Endothelial cell of umbilical vein (primary cell): ENCODE data around the gene GMCL2. TPM values are rescaled to one million over a fixed set of nuclear protein-coding genes. Genes with fewer than 3 reads are reported as not detected.
"Not testable (repeated sequence)": the region's sequence is repeated elsewhere in the genome, so short reads cannot be mapped to it uniquely, and the experiment has no call there.

ENCODE experiments used
- BruUV-seq: library from RNA; stranded (reverse); fragments of 400-500 nt; replicated peaks from 2 replicates; lab custom pipeline; 2021; lab: Mats Ljungman, UMichigan
- CTCF ChIA-PET: fragments of 300-600, 350-600 bp; sonication (Branson Sonifier 250); formaldehyde crosslinking; loops from one replicate; lab custom pipeline; 2021; ENCODE audit warnings: antibody characterized with exemption, inconsistent platforms; lab: Charles Lee
- POLR2A ChIA-PET: fragments of 300-600, 350-600 bp; sonication (Branson Sonifier 250); formaldehyde crosslinking; loops from one replicate; lab custom pipeline; 2021; ENCODE audit warnings: antibody characterized with exemption, inconsistent platforms; lab: Charles Lee
- DNase-seq: peaks from one replicate; pipeline ENCODE4 v3.0.0-alpha.2; 2011; ENCODE audit warnings: low read depth, low spot score
- FAIRE-seq: peaks from 2 replicates; lab custom pipeline; 2011; peaks lifted over from hg19 to GRCh38; lab: Jason Lieb, UNC
- H2AFZ ChIP-seq: 2 replicates; pipeline ENCODE4 v1.6.0; 2012; ENCODE audit warnings: low read depth, low read length, control low read depth, inconsistent platforms
- H3K27ac ChIP-seq: 2 replicates; pipeline ENCODE4 v1.5.1; 2011; ENCODE audit warnings: low read depth, mild to moderate bottlenecking, control low read depth, low read length, moderate library complexity; ENCODE audit not compliant: insufficient read depth
- H3K27me3 ChIP-seq, 2 experiments: 2 replicates each; pipeline versions ENCODE4 v1.6.0 to v1.6.1; 2011; ENCODE audit warnings: low read length in 2 of 2, mixed read lengths in 1 of 2; ENCODE audit not compliant: control insufficient read depth in 2 of 2, insufficient read depth in 2 of 2
- H3K36me3 ChIP-seq, 2 experiments: 2 replicates in 1 of 2; 3 replicates in 1 of 2; pipeline ENCODE4 v1.5.1; 2011; ENCODE audit warnings: low read length in 2 of 2, mild to moderate bottlenecking in 1 of 2, moderate library complexity in 1 of 2; ENCODE audit not compliant: control insufficient read depth in 2 of 2, insufficient read depth in 2 of 2; ENCODE audit errors: extremely low read depth in 1 of 2
- H3K4me1 ChIP-seq: 3 replicates; pipeline ENCODE4 v1.5.1; 2011; ENCODE audit warnings: mild to moderate bottlenecking, low read length; ENCODE audit not compliant: control insufficient read depth, insufficient read depth; ENCODE audit errors: extremely low read depth
- H3K4me2 ChIP-seq: 2 replicates; pipeline ENCODE4 v1.6.1; 2011; ENCODE audit warnings: low read length, control low read depth, mixed read lengths; ENCODE audit not compliant: insufficient read depth
- H3K4me3 ChIP-seq, 3 experiments: fragments of 200-600 bp in 1 of 3; sonication (generic), shearing (Covaris generic) in 1 of 3; replicated peaks in 1 of 3; 2 replicates each; pipeline ENCODE4 v1.5.1; 2011 to 2016; ENCODE audit warnings: control low read depth in 3 of 3, low read length in 3 of 3, mild to moderate bottlenecking in 2 of 3, inconsistent platforms in 1 of 3, low read depth in 1 of 3, moderate library complexity in 1 of 3; ENCODE audit not compliant: insufficient read depth in 1 of 3
- H3K79me2 ChIP-seq: 2 replicates; pipeline ENCODE4 v1.6.0; 2012; ENCODE audit warnings: low read length, inconsistent platforms; ENCODE audit not compliant: control insufficient read depth, insufficient read depth
- H3K9ac ChIP-seq: replicated peaks from 2 replicates; pipeline ENCODE3; 2011; ENCODE audit warnings: low read length, control low read depth; ENCODE audit not compliant: insufficient read depth; ENCODE audit errors: extremely low read depth
- H3K9me1 ChIP-seq: replicated peaks from 3 replicates; pipeline ENCODE4 v1.6.0; 2011; ENCODE audit warnings: mild to moderate bottlenecking, low read length; ENCODE audit not compliant: control insufficient read depth, insufficient read depth; ENCODE audit errors: extremely low read depth
- H3K9me3 ChIP-seq: replicated peaks from 2 replicates; pipeline ENCODE4 v1.5.1; 2012; ENCODE audit warnings: low read length, inconsistent platforms; ENCODE audit not compliant: control insufficient read depth, insufficient read depth
- H4K20me1 ChIP-seq: replicated peaks from 2 replicates; pipeline ENCODE3; 2011; ENCODE audit warnings: mild to moderate bottlenecking, low read length; ENCODE audit not compliant: control insufficient read depth, insufficient read depth; ENCODE audit errors: extremely low read depth
- GATA2 ChIP-seq: IDR thresholded peaks from 2 replicates; pipeline ENCODE4 v1.7.0; 2011; ENCODE audit warnings: low read depth, mild to moderate bottlenecking, moderate library complexity, mixed read lengths, low read length; ENCODE audit not compliant: insufficient read length, insufficient read depth
- dilution Hi-C: fragments of 300-500 bp; cut with MboI; formaldehyde crosslinking; loops from one replicate; pipeline ENCODE4 v1.15.0; 2019; ENCODE audit warnings: low sequenced_read_pairs; ENCODE audit not compliant: extremely low pct_ligation_motif_present
- intact Hi-C: fragments of 100-400 bp; cut with micrococcal nuclease; formaldehyde crosslinking; loops from one replicate; pipeline ENCODE4 v1.10.0; 2022
- polyA plus RNA-seq, 4 experiments: library from polyadenylated mRNA; depleted of rRNA in 3 of 4; stranded (reverse) in 3 of 4; unstranded in 1 of 4; fragments of >200 nt; gene quantifications; 2 replicates each; pipeline versions ENCODE4 v1.2.1 to v1.2.3, GENCODE V29; 2011 to 2012; ENCODE audit warnings: missing spikeins in 1 of 4
- total RNA-seq: library from RNA; stranded (reverse); gene quantifications from 2 replicates; pipeline ENCODE4 v1.2.3, GENCODE V29; 2021

Gene GMCL2
- total and polyA plus RNA-seq, 2 donors (not counting 3 experiments of a cell fraction or from before 2014, with no cell fraction given), result not detected

- Histone ChIP-seq H3K79me2 (peaks cover under 1% of the 10 kb centered on the region), H3K4me3 (no peak overlapping the region), H3K9me1 (no peaks in the 10 kb centered on the region), H3K36me3 (no peaks in the 10 kb centered on the region), H4K20me1 (no peaks in the 10 kb centered on the region), H3K9me3 (no peaks in the 10 kb centered on the region), H3K27me3 (peaks cover 3 to 9% of the 10 kb centered on the region in 2 experiments), H2AFZ (no peak overlapping the region), H3K9ac (no peak overlapping the region), H3K27ac (no peak overlapping the region), H3K4me2 (no peak overlapping the region), H3K4me1 (peaks cover under 1% of the 10 kb centered on the region)
- intact Hi-C loops, result no loop called here
- no peak for FAIRE-seq
- dilution Hi-C loops, result no loop called here
- no peak for TF ChIP-seq GATA2
- no TSS peak for BruUV-seq
- no peak for DNase-seq
- ChIA-PET POLR2A (no interaction called here), CTCF (interaction anchor here (0.7 to 1.0 kb wide), 2 partner anchors 123 to 130 kb away, joined by 3 to 5 read pairs; no protein-coding TSS in a partner anchor)
Observed at GRCh38 chr5:178198706-178199105, 11.5 kb upstream of the GMCL2 start.

DNA sequence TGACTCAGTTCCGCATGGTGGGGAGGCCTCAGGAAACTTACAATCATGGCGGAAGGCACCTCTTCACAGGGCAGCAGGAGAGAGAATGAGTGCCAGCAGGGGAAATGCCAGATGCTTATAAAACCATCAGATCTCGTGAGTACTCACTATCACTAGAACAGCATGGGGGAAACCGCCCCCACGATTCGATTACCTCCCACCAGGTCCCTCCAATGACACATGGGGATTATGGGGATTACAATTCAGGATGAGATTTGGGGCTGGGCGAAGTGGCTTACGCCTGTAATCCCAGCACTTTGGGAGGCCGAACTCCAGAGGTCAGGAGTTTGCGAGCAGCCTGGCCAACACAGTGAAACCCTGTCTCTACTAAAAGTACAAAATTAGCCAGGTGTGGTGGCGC is 11.0 kb upstream of the GMCL2 start:
- H3K79me2 ChIP-seq, H3K9me3 ChIP-seq, H3K9me1 ChIP-seq, intact Hi-C loops, H3K4me2 ChIP-seq, H2AFZ ChIP-seq, H3K4me1 ChIP-seq, FAIRE-seq, H3K36me3 ChIP-seq, H3K9ac ChIP-seq, H3K4me3 ChIP-seq, DNase-seq, dilution Hi-C loops, POLR2A ChIA-PET, H3K27ac ChIP-seq, BruUV-seq, H4K20me1 ChIP-seq: not testable (repeated sequence)
- CTCF ChIA-PET, result interaction anchor here (0.7 to 1.5 kb wide), 3 partner anchors 16 to 130 kb away, joined by 3 to 5 read pairs (median 4); no protein-coding TSS in a partner anchor
- H3K27me3 ChIP-seq, result peaks cover 3 to 12% of the 10 kb centered on the region in 2 experiments
